NOMO-1 treated with DMSO at 0.1 percent for 48 hours (cell line): ENCODE results near the gene BTN2A1.

ENCODE experiments used
- DNase-seq: peaks from one replicate; lab custom pipeline; 2025; ENCODE audit not compliant: unreplicated experiment; lab: John Stamatoyannopoulos, UW

Gene BTN2A1

GRCh38 chr6:26465776-26466175, 8.0 kb downstream of the BTN2A1 start:
- DNase-seq = no peak

DNA sequence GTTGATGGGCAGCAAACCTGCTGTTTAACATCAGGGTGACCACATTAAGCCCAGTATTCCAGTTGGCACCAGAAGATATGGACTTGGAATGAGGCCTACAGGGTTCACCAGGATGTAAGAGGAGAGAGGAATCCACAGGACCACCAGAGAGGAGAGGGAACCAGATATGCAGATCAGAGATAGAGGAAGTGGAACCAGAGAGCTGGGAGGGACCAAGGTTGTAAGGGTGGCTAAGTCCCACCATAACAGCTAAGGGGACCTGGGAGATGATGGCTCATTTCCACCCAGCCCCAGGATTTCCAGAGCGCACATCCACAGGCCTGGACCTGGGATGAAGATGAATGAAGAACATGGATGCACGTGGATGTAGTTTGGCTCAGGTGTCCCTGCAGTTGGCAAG, 11.1 kb downstream of the BTN2A1 start:
- DNase-seq = no peak

DNA sequence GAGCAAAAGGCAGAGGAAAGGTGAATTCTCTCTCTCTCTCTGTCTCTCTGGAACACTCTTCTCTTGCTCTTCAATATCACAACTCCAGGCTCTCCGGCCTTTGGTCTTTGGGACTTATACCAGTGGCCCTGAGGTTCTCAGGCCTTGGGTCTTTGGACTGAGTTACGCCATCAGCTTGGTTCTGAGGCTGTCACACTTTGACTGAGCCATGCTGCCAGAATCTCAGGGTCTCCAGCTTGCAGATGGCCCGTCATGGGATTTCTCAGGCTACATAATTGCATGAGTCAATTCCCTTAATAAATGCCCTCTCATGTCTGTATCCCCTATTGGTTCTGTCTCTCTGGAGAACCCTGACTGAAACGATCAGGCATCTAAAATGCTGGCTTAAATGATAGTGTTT, 12.9 kb downstream of the BTN2A1 start:
- DNase-seq = no peak

DNA sequence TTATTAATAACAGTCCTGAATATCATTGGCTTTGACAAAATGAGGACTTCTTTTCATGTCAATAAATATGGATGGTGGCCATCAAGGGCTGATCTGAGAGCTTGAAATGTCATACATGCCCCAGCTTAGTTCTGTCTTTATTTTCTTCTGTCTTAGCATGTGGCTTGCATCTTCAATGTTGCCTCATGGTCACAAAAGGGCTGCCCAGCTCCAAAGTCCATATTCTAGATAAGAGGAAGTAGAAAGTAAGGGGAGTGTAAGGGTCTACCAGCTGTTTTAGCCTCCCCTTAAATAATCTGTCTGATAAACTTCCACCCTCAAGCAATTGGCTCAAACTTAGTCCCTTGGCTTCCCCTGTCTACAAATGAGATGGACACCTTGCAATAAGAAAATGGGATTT, 14.2 kb downstream of the BTN2A1 start:
- DNase-seq = no peak

- DNase-seq = peak; percentile 33
Observed at GRCh38 chr6:26472549-26473290, 15.0 kb downstream of the BTN2A1 start.

DNA sequence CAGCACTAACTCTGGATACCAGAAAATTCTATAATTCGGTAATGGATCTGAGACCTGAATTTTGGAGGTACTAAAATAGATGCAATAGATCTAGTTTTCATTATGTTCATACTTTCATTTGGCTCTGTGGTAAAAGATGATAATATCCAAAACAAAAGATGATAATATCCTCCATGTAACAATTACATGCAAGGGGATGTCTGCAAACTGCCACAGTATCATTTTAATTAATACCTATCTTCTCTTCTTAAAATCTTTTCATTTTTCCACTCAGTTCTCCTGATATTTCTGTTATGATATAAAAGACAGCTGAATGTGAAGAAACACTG, 15.6 kb downstream of the BTN2A1 start:
- DNase-seq = no peak

DNA sequence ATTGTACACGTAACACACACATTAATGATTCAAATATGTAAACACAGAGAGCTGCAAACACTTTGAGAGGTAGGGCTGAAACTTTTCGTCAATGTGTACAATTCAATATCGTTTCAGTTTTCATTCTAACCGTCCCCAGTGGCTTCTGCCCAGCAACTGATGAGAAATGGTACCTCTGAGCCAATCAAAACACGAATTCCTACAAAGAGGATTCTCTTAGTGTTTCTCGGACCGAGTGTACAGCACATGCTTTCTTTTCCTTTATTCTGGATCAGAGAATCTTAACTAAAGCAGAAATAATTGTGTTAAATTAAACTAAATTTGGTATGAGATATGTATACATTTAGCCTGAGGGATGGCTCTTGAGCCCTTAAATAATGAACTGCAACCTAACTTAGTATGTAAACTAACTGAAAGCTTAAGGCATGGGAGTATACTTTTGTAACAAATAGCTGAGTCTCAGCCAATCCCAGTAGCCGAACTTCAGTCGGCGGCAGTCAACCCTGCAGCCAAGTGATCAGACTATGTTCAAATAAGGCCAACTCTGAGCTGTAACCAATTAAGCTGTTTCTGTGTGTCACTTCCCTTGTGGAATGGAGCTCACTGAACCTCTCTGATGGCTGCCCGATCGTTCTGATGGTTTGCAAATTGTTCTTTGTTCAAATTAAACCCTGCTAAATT, 16.1 kb downstream of the BTN2A1 start:
- peak; percentile 96 for DNase-seq

DNA sequence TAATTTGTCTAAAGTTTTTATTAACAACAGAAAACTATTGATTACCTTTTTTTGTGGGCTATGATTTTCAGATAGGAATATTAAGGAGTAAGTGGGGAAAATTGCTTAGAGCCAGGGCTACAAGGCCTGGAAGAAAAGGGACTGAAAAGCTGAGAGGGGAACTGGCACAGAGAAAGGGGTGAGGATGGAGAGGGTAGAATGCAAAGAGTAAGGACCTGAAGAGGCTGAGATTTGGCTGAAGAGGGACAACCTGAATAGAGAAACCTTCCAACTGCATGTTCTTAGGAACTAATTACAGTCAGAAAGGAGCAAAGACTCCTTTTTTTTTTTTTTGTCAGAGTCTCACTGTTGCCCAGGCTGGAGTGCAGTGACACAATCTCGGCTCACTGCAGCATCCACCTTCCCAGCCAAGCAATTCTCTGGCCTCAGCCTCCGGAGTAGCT, 16.7 kb downstream of the BTN2A1 start:
- no peak for DNase-seq

- no peak for DNase-seq
Observed at GRCh38 chr6:26475823-26476729, 18.3 kb downstream of the BTN2A1 start.

DNA sequence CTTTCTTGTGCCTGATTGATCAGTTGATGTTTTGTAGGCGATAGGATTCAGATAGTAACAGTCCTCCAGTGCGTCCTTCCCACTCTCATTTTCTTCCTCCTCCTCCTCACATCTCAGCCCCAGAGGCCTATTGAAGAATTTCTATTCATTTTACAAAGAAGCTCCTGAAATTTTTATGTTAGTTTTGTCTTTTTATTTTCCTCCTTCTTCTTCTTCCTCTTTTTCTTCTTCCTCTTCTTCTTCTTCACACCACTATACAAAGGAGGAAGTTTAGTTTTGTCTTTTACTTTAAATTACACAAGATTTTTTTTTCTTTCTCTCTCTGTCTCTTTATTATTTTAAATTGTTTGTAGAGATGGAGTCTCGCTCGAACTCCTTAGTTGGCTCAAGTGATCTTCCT, 19.1 kb downstream of the BTN2A1 start:
- peak; percentile 67 for DNase-seq

DNA sequence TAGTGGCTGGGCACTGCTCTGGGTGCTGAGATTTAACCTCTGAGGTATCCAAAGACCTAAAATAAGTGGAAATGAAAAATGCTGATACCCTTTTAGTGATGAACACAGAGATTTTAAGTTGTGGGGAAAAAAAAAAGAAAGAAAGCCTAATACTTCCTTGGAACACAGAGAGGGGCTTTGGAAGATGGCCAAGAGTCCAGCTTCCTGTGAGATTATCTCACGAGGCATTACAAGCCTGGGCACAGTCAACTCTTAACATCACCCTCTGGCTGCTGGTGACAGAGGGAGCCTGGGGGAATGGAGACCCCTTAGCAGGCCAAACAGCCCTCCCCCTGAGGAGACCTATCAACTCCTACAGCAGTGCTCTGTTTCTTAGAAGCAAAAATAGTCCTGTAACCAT, 19.7 kb downstream of the BTN2A1 start:
- no peak for DNase-seq

GRCh38 chr6:26478100-26478984, 20.6 kb downstream of the BTN2A1 start:
- no peak for DNase-seq

GRCh38 chr6:26478985-26479278, 21.2 kb downstream of the BTN2A1 start:
- DNase-seq = peak; percentile 71

DNA sequence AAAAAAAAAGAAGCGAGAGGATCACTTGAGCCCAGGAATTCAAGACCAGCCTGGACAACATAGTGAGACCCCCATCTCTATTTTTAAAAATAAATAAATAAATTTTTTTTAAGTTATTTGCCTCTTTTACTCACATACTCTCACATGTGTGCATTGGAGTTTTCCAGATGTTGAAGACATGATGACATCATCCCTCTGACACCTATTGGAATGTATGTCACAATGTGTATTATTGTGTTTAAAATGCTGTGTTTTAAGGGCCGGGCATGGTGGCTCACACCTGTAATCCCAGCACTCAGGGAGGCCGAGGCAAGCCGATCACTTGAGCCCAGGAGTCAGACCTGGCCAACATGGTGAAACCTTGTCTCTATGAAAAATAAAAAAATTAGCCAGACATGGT, 24.6 kb downstream of the BTN2A1 start:
- no peak for DNase-seq

- DNase-seq = no peak
Observed at GRCh38 chr6:26483727-26484126, 26.0 kb downstream of the BTN2A1 start.

GRCh38 chr6:26484161-26484560, 26.4 kb downstream of the BTN2A1 start:
- DNase-seq = no peak

- peak; percentile 44 for DNase-seq
Observed at GRCh38 chr6:26485112-26485780, 27.5 kb downstream of the BTN2A1 start.

DNA sequence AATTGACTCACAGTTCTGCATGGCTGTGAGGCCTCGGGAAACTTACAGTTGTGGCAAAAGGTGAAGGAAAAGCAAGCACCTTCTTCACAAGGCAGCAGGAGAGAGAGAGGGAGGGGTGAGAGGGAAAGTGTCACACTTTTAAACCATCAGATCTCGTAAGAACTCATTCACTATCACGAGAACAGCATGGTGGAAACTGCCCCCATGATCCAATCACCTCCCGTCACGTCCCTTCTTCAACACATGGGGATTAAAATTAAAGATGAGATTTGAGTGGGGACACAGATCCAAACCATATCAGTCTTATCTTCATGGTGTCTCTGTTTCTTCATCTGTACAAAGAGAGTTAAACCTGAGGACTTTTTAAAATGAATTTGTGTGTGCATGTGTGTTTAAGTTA, 28.6 kb downstream of the BTN2A1 start:
- DNase-seq = no peak

- DNase-seq = no peak
Observed at GRCh38 chr6:26487466-26487865, 29.7 kb downstream of the BTN2A1 start.
